H1 (cell line): Measurements from ENCODE around the gene C2CD3. TPM values are rescaled to one million over a fixed set of nuclear protein-coding genes. Genes with fewer than 3 reads are reported as not detected.

Experiments used
- CTCF ChIA-PET: fragments of 300-600 bp; sonication (Branson Sonifier 250); formaldehyde crosslinking; loops from one replicate; lab custom pipeline; 2021; ENCODE audit not compliant: partially characterized antibody; lab: Charles Lee
- POLR2A ChIA-PET: fragments of 300-600 bp; sonication (Branson Sonifier 250); formaldehyde crosslinking; loops from one replicate; lab custom pipeline; 2021; ENCODE audit warnings: inconsistent platforms; ENCODE audit not compliant: partially characterized antibody; lab: Charles Lee
- DNase-seq, 2 experiments: peaks; one replicate each; pipeline versions ENCODE4 v3.0.0 to v3.0.0-alpha.2; 2010 to 2022; ENCODE audit warnings: low spot score in 2 of 2, low read depth in 1 of 2, mixed read lengths in 1 of 2
- FAIRE-seq: peaks from 2 replicates; lab custom pipeline; 2011; peaks lifted over from hg19 to GRCh38; lab: Jason Lieb, UNC
- H2AFZ ChIP-seq: 2 replicates; pipeline ENCODE4 v1.8.1; 2012; ENCODE audit warnings: low read length, inconsistent platforms
- H2AK5ac ChIP-seq: 2 replicates; pipeline ENCODE4 v1.6.1; 2013; ENCODE audit warnings: low read depth, low read length
- H2BK120ac ChIP-seq: replicated peaks from 2 replicates; pipeline ENCODE3; 2013; ENCODE audit warnings: low read depth, low read length, inconsistent platforms
- H2BK12ac ChIP-seq: 2 replicates; pipeline ENCODE4 v1.6.1; 2013; ENCODE audit warnings: low read depth, low read length
- H2BK15ac ChIP-seq: 2 replicates; pipeline ENCODE4 v1.6.1; 2013; ENCODE audit warnings: low read length
- H2BK20ac ChIP-seq: 2 replicates; pipeline ENCODE4 v1.6.1; 2013; ENCODE audit warnings: low read length
- H2BK5ac ChIP-seq: 2 replicates; pipeline ENCODE4 v1.6.1; 2013; ENCODE audit warnings: low read depth, low read length
- H3K14ac ChIP-seq: 2 replicates; pipeline ENCODE4 v1.6.1; 2013; ENCODE audit warnings: inconsistent platforms; ENCODE audit not compliant: insufficient read length
- H3K18ac ChIP-seq: 2 replicates; pipeline ENCODE4 v1.6.1; 2013; ENCODE audit warnings: low read length; ENCODE audit errors: extremely low read depth
- H3K23ac ChIP-seq: 2 replicates; pipeline ENCODE4 v1.6.1; 2013; ENCODE audit warnings: inconsistent platforms; ENCODE audit not compliant: insufficient read length
- H3K23me2 ChIP-seq: 2 replicates; pipeline ENCODE4 v1.6.1; 2013; ENCODE audit warnings: low read depth, low read length
- H3K27ac ChIP-seq: 2 replicates; pipeline ENCODE4 v1.6.1; 2011; ENCODE audit warnings: low read depth, low read length, inconsistent platforms
- H3K27me3 ChIP-seq, 4 experiments: replicated peaks in 1 of 4; 1 replicate in 1 of 4; 2 replicates in 3 of 4; pipeline versions ENCODE4 v1.6.1 to v1.8.1; 2011 to 2013; ENCODE audit warnings: low read length in 3 of 4, mild to moderate bottlenecking in 3 of 4, inconsistent platforms in 2 of 4, mixed read lengths in 2 of 4, moderate library complexity in 1 of 4; ENCODE audit not compliant: control insufficient read depth in 3 of 4, insufficient read depth in 3 of 4; ENCODE audit errors: extremely low read depth in 1 of 4
- H3K36me3 ChIP-seq, 4 experiments: 2 replicates each; pipeline versions ENCODE4 v1.6.1 to v1.8.1; 2011 to 2013; ENCODE audit warnings: mild to moderate bottlenecking in 4 of 4, low read length in 3 of 4, moderate library complexity in 2 of 4, control low read depth in 1 of 4, inconsistent platforms in 1 of 4; ENCODE audit not compliant: insufficient read depth in 4 of 4, control insufficient read depth in 2 of 4
- H3K4ac ChIP-seq: replicated peaks from 2 replicates; pipeline ENCODE3; 2013; ENCODE audit warnings: low read length, low read depth, mixed read lengths, inconsistent platforms; ENCODE audit not compliant: insufficient read length
- H3K4me1 ChIP-seq, 4 experiments: replicated peaks in 1 of 4; 1 replicate in 1 of 4; 2 replicates in 3 of 4; pipeline versions ENCODE4 v1.6.1 to v1.8.1; 2011 to 2013; ENCODE audit warnings: low read length in 3 of 4, inconsistent platforms in 2 of 4, mixed read lengths in 1 of 4; ENCODE audit not compliant: insufficient read depth in 4 of 4, control insufficient read depth in 3 of 4
- H3K4me2 ChIP-seq, 2 experiments: 2 replicates each; pipeline versions ENCODE4 v1.6.1 to v1.8.1; 2011 to 2013; ENCODE audit warnings: low read depth in 2 of 2, low read length in 2 of 2, control low read depth in 1 of 2, inconsistent platforms in 1 of 2, mild to moderate bottlenecking in 1 of 2; ENCODE audit not compliant: insufficient read depth in 1 of 2
- H3K4me3 ChIP-seq, 4 experiments: fragments of 200-600, 300-600 bp in 1 of 4; sonication (generic), shearing (Covaris generic), sonication (Bioruptor Twin) in 1 of 4; 2 replicates each; pipeline versions ENCODE4 v1.5.1 to v1.8.1; 2011 to 2016; ENCODE audit warnings: low read length in 4 of 4, low read depth in 3 of 4, control low read depth in 2 of 4, inconsistent platforms in 2 of 4, mild to moderate bottlenecking in 2 of 4, mixed read lengths in 1 of 4, moderate library complexity in 1 of 4; ENCODE audit not compliant: insufficient read depth in 2 of 4; ENCODE audit errors: extremely low read depth in 1 of 4
- H3K56ac ChIP-seq: replicated peaks from 2 replicates; pipeline ENCODE3; 2013; ENCODE audit warnings: low read depth, mild to moderate bottlenecking, mixed read lengths, low read length, inconsistent platforms; ENCODE audit not compliant: insufficient read length
- H3K79me1 ChIP-seq: 2 replicates; pipeline ENCODE4 v1.6.1; 2013; ENCODE audit warnings: low read depth, low read length, control low read depth
- H3K79me2 ChIP-seq, 2 experiments: 2 replicates each; pipeline versions ENCODE4 v1.6.1 to v1.8.1; 2012 to 2013; ENCODE audit warnings: low read length in 2 of 2, mild to moderate bottlenecking in 2 of 2, inconsistent platforms in 1 of 2; ENCODE audit not compliant: insufficient read depth in 2 of 2, control insufficient read depth in 1 of 2
- H3K9ac ChIP-seq, 4 experiments: replicated peaks in 1 of 4; 1 replicate in 1 of 4; 2 replicates in 3 of 4; pipeline versions ENCODE4 v1.6.1 to v1.8.1; 2011 to 2013; ENCODE audit warnings: low read depth in 3 of 4, low read length in 3 of 4, control low read depth in 2 of 4, mild to moderate bottlenecking in 2 of 4, moderate library complexity in 2 of 4, inconsistent platforms in 1 of 4; ENCODE audit errors: extremely low read depth in 1 of 4
- H3K9me3 ChIP-seq, 2 experiments: 2 replicates each; pipeline versions ENCODE4 v1.6.1 to v1.8.1; 2012 to 2013; ENCODE audit warnings: mild to moderate bottlenecking in 2 of 2, moderate library complexity in 2 of 2, control low read depth in 1 of 2, inconsistent platforms in 1 of 2, low read depth in 1 of 2, low read length in 1 of 2, mixed read lengths in 1 of 2; ENCODE audit not compliant: insufficient read depth in 2 of 2
- H4K20me1 ChIP-seq, 2 experiments: replicated peaks in 1 of 2; 2 replicates each; pipeline versions ENCODE3 to v1.8.1; 2011 to 2013; ENCODE audit warnings: inconsistent platforms in 2 of 2, low read length in 2 of 2, mild to moderate bottlenecking in 1 of 2; ENCODE audit not compliant: insufficient read depth in 2 of 2, control insufficient read depth in 1 of 2
- H4K5ac ChIP-seq: 2 replicates; pipeline ENCODE4 v1.6.1; 2013; ENCODE audit warnings: low read length, low read depth, mixed read lengths, inconsistent platforms; ENCODE audit not compliant: insufficient read length
- H4K8ac ChIP-seq: 2 replicates; pipeline ENCODE4 v1.8.0; 2013; ENCODE audit warnings: mild to moderate bottlenecking, moderate library complexity, low read length, inconsistent platforms; ENCODE audit not compliant: insufficient read depth; ENCODE audit errors: extremely low read depth
- H4K91ac ChIP-seq: replicated peaks from 2 replicates; pipeline ENCODE3; 2013; ENCODE audit warnings: low read length, mixed read lengths, inconsistent platforms; ENCODE audit not compliant: insufficient read length
- ASH2L ChIP-seq: fragments of 200-600, 300-600 bp; sonication (generic); IDR thresholded peaks from one replicate; pipeline ENCODE4 v1.7.1; 2017; ENCODE audit warnings: low read length
- ATF3 ChIP-seq: IDR thresholded peaks from 2 replicates; pipeline ENCODE4 v1.6.1; 2011; ENCODE audit warnings: low read depth, mild to moderate bottlenecking, low read length; ENCODE audit not compliant: insufficient read depth
- BACH1 ChIP-seq: IDR thresholded peaks from 2 replicates; pipeline ENCODE4 v1.6.1; 2012; ENCODE audit warnings: low read length, improper control_type of control experiment
- BCL11A ChIP-seq, 2 experiments: IDR thresholded peaks; one replicate each; pipeline ENCODE4 v1.6.1; 2011; ENCODE audit warnings: low read depth in 2 of 2, low read length in 2 of 2, mild to moderate bottlenecking in 2 of 2
- FOSL1 ChIP-seq: IDR thresholded peaks from 2 replicates; pipeline ENCODE4 v1.6.1; 2011; ENCODE audit warnings: mild to moderate bottlenecking, low read depth, low read length, moderate library complexity; ENCODE audit not compliant: insufficient read depth
- JUND ChIP-seq: IDR thresholded peaks from 2 replicates; pipeline ENCODE4 v1.6.1; 2011; ENCODE audit warnings: mild to moderate bottlenecking, improper control_type of control experiment, low read length
- KDM5A ChIP-seq: fragments of 200-600 bp; IDR thresholded peaks from 2 replicates; pipeline ENCODE4 v1.7.1; 2012; ENCODE audit warnings: mild to moderate bottlenecking, low read length, inconsistent platforms, mixed read lengths
- NANOG ChIP-seq: IDR thresholded peaks from 2 replicates; pipeline ENCODE4 v1.6.1; 2011; ENCODE audit warnings: low read length, low read depth, mild to moderate bottlenecking, inconsistent platforms; ENCODE audit not compliant: insufficient read depth, poor library complexity, severe bottlenecking
- PHF8 ChIP-seq: fragments of 200-600 bp; sonication (generic); conservative IDR thresholded peaks from 2 replicates; pipeline ENCODE4 v1.7.1; 2012; ENCODE audit warnings: low read depth, mild to moderate bottlenecking, inconsistent platforms, low read length, moderate library complexity
- POU5F1 ChIP-seq: IDR thresholded peaks from 2 replicates; pipeline ENCODE4 v1.6.1; 2011; ENCODE audit warnings: low read depth, mild to moderate bottlenecking, low read length, moderate library complexity
- SP1 ChIP-seq: IDR thresholded peaks from 2 replicates; pipeline ENCODE4 v1.6.1; 2011; ENCODE audit warnings: low read depth, low read length
- SUZ12 ChIP-seq: fragments of 200-600 bp; sonication (generic); IDR thresholded peaks from 2 replicates; pipeline ENCODE4 v1.6.1; 2012; ENCODE audit warnings: mild to moderate bottlenecking, inconsistent platforms, low read length, moderate library complexity, mixed read lengths
- WGBS, 2 experiments: shearing (Covaris generic) in 1 of 2; methylation state at CpG; one replicate each; pipeline versions ENCODE4 v1.1.6 to v1.1.7; 2013 to 2015; ENCODE audit warnings: low lambda C conversion rate in 2 of 2, mixed read lengths in 2 of 2, inconsistent platforms in 1 of 2, low coverage in 1 of 2, missing lambda C conversion rate in 1 of 2; ENCODE audit not compliant: insufficient replicate concordance in 2 of 2, insufficient coverage in 1 of 2, insufficient read length in 1 of 2; ENCODE audit errors: extremely low coverage in 1 of 2, missing lambda C conversion rate in 1 of 2; 5-methylcytosine and 5-hydroxymethylcytosine counted together
- polyA plus RNA-seq, 7 experiments: library from polyadenylated mRNA; depleted of rRNA in 3 of 7; stranded (reverse) in 5 of 7; unstranded in 2 of 7; fragments of >200 nt in 5 of 7; fragments of 200-250 nt in 2 of 7; gene quantifications; 1 replicate in 5 of 7; 2 replicates in 1 of 7; 4 replicates in 1 of 7; pipeline versions ENCODE4 v1.2.1 to v1.2.3, GENCODE V29; 2011 to 2013; ENCODE audit warnings: missing spikeins in 2 of 7, mixed read lengths in 2 of 7
- total RNA-seq: library from RNA; stranded (reverse); fragmentation: NEBNext Ultra II Directional; extraction: Animal tissue kit (Norgen Biotek cat#: 25700); gene quantifications from 2 replicates; pipeline ENCODE4 v1.2.1, GENCODE V29; 2021

Gene C2CD3
- total and polyA plus RNA-seq, 2 of the 8 experiments (the other 6 are each of a cell fraction or from before 2014, with no cell fraction given): 11.0 to 29.1 TPM

DNA sequence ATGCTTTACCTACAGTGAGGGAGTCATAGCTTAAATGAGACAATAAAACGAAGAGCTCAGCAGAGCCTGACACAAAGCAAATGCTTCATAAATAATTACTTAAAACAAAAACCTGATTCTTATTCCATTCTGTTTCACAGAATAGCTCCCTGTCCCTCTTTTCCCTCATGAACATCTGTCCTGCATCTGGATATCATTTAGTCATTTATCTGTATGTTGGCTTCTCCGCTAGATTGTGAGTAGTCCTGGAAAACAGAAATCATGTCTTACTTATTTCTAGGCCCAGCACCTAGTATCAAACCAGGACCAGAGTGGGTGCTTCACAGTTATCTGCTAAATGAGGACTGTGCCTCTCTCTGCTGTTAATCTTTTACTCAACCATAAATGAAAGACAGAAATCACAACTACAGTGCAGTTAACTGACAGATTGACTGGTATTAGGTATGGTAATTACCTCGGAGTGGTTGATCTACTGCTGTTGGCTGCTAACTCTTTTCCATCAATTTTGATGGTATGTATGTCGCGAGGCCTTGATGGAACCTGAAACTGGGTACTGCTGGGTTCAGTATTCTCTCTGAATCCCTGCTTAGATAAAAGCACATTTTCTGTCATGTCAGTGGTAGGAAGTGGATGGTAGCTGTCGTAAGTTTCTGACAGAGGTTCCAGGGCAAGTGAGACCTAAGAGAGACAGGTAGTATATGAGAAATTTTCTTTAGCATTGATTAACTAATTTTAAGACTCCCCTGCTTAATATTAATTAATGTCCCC lies 31.5 kb downstream of the C2CD3 start:
- POLR2A ChIA-PET: interaction anchor here (0.6 to 1.3 kb wide), 4 partner anchors 8 to 36 kb away, joined by 3 to 4 read pairs (median 3); no protein-coding TSS in a partner anchor
- Histone ChIP-seq H4K20me1 (no peaks in the 10 kb centered on the region), H2BK120ac (no peak overlapping the region), H3K9ac (0 out of 7 replicates have a peak overlapping the region, but pooled peaks of 2 of the 4 experiments have one; percentile 1 to 9), H3K4me1 (peaks cover 0 to 14% (median 7%) of the 10 kb centered on the region in 4 experiments; a peak in 6 of 7 replicates), H3K4me2 (no peak overlapping the region), H3K56ac (no peak overlapping the region), H2BK5ac (peak overlapping the region; percentile 97), H2AFZ (no peak overlapping the region), H2AK5ac (peak overlapping the region; percentile 100), H3K79me2 (no peaks in the 10 kb centered on the region), H4K8ac (no peak overlapping the region), H3K36me3 (peaks cover 0 to 30% (median 4%) of the 10 kb centered on the region in 4 experiments; a peak in 5 of 8 replicates), H3K4me3 (no peak overlapping the region), H3K27me3 (no peaks in the 10 kb centered on the region), H3K27ac (peak overlapping the region; percentile 70), H3K23ac (no peak overlapping the region), H3K4ac (no peak overlapping the region), H4K91ac (peak overlapping the region; percentile 34), H4K5ac (peak overlapping the region; percentile 22), H2BK12ac (peak overlapping the region; percentile 98), H3K14ac (no peak overlapping the region), H2BK20ac (no peak overlapping the region), H3K23me2 (no peaks in the 10 kb centered on the region), H3K18ac (no peak overlapping the region), H2BK15ac (no peak overlapping the region), H3K9me3 (no peaks in the 10 kb centered on the region), H3K79me1 (no peaks in the 10 kb centered on the region; the same call in 1 of the 2 replicates)
- WGBS, 2 experiments: 86% methylated on average over 6 of the region's 6 CpGs; no CpG with 5 or more reads in 1 of the 2 experiments
- CTCF ChIA-PET: no interaction called here
- FAIRE-seq (no peak), DNase-seq (no peak)
- TF ChIP-seq BCL11A (IDR thresholded peaks at IDR 0.05; ENCODE audit: low read depth in 2 of 2, low read length in 2 of 2) (no peak), ATF3 (no peak), JUND (no peak), POU5F1 (no peak), KDM5A (no peak), SUZ12 (no peak), SP1 (no peak), PHF8 (no peak), FOSL1 (no peak), NANOG (no peak), ASH2L (no peak), BACH1 (no peak)
